Measurements from ENCODE around the gene RNLS.
A peak's percentile ranks its signal among the peaks of the same experiment; 100 is the strongest.

RNLS gene

GRCh38 chr10:88582806-88583583 is at the start of gene RNLS:
Gene RNLS (minus strand): TSS chr10:88583318.
- DNase-seq: peak; percentile 67

- DNase-seq: no peak
Observed at GRCh38 chr10:88624840-88625239, 41.7 kb upstream of the RNLS start.

- DNase-seq: no peak
Observed at GRCh38 chr10:88623835-88624234, 40.7 kb upstream of the RNLS start.

- no peak for DNase-seq
Observed at GRCh38 chr10:88620441-88620840, 37.3 kb upstream of the RNLS start.

GRCh38 chr10:88618496-88618895 is 35.4 kb upstream of the RNLS start:
- no peak for DNase-seq

- no peak for DNase-seq
Observed at GRCh38 chr10:88617772-88618300, 34.7 kb upstream of the RNLS start.

GRCh38 chr10:88616250-88616977 is 33.3 kb upstream of the RNLS start:
- no peak for DNase-seq

- no peak for DNase-seq
Observed at GRCh38 chr10:88608780-88609179, 25.7 kb upstream of the RNLS start.

- DNase-seq: no peak
Observed at GRCh38 chr10:88608052-88608732, 25.1 kb upstream of the RNLS start.

GRCh38 chr10:88598055-88598454 is 14.9 kb upstream of the RNLS start:
- DNase-seq: no peak

- no peak for DNase-seq
Observed at GRCh38 chr10:88594482-88594881, 11.4 kb upstream of the RNLS start.

- DNase-seq: no peak
Observed at GRCh38 chr10:88592906-88593305, 9.8 kb upstream of the RNLS start.

- no peak for DNase-seq
Observed at GRCh38 chr10:88592381-88592780, 9.3 kb upstream of the RNLS start.

GRCh38 chr10:88586462-88586861 is 3.3 kb upstream of the RNLS start, which contains the start of gene LIPJ:
Gene LIPJ (plus strand): TSS chr10:88586762. CDS start chr10:88590688, 3,926 bp downstream.
- no peak for DNase-seq

- DNase-seq: no peak
Observed at GRCh38 chr10:88583584-88583957, 453 bp upstream of the RNLS start.

- DNase-seq: no peak
Observed at GRCh38 chr10:88582411-88582805, 710 bp downstream of the RNLS start.

- DNase-seq: no peak
Observed at GRCh38 chr10:88565072-88565471, 18.0 kb downstream of the RNLS start.

GRCh38 chr10:88562152-88562551 is 21.0 kb downstream of the RNLS start:
- DNase-seq: no peak

GRCh38 chr10:88557658-88558057 is 25.5 kb downstream of the RNLS start:
- no peak for DNase-seq

GRCh38 chr10:88557256-88557655 is 25.9 kb downstream of the RNLS start:
- DNase-seq: no peak

GRCh38 chr10:88555190-88555908 is 27.8 kb downstream of the RNLS start:
- DNase-seq: no peak

- DNase-seq: peak; percentile 31
Observed at GRCh38 chr10:88553116-88553752, 29.9 kb downstream of the RNLS start.
